Peyer's patch (tissue), 4 donors: ENCODE data around the gene MYADM.

Experiments used
- CTCF ChIP-seq, 6 experiments: fragments of 450-650 bp in 4 of 6; fragments of 200-600 bp in 2 of 6; sonication (generic) in 1 of 6; IDR thresholded peaks; one replicate each; pipeline ENCODE4 v1.5.1; 2017 to 2019; ENCODE audit warnings: antibody characterized with exemption in 6 of 6, mild to moderate bottlenecking in 3 of 6, moderate library complexity in 1 of 6
- POLR2A ChIP-seq, 2 donors: fragments of 450-650 bp; IDR thresholded peaks; one replicate each; pipeline ENCODE4 v1.5.1; 2017; ENCODE audit warnings: antibody characterized with exemption in 2 of 2, mild to moderate bottlenecking in 2 of 2, moderate library complexity in 2 of 2

- TF ChIP-seq CTCF (IDR thresholded peaks at IDR 0.05) = no peak
- no peak for TF ChIP-seq POLR2A (IDR thresholded peaks at IDR 0.05)
These were observed 18.4 kb upstream of the MYADM start for GRCh38 chr19:53849237-53849676.
